ENCODE results near the gene TFEB. TPM values are rescaled to one million over a fixed set of nuclear protein-coding genes. Genes with fewer than 3 reads are reported as not detected.

TFEB gene
- total RNA-seq, 1 donor from 2014 or later: 6.2 TPM

DNA sequence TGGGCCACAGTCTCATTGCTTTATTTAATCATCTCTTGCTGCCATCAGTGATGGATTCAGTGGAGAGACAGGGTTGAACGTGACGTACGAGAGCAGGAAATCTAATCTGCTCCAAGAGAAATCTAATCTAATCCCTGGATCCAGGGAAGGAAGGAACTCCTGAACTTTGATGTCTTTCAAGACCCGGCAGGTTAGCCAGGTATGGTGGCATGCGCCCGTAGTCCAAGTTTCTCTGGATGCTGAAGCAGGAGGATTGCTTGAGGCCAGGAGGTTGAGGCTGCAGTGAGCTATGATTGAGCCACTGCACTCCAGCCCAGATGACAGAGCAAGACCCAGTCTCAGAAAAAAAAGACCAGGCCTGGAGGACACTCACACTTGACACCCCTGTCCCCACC, 23.2 kb upstream of the TFEB start:
- peaks cover 4% of the 10 kb centered on the region for H3K4me1 Mint-ChIP-seq (ENCODE audit: unreplicated experiment)
- no peak for DNase-seq (ENCODE audit: extremely low spot score, unreplicated experiment)
- peaks cover 36% of the 10 kb centered on the region for H3K27me3 Mint-ChIP-seq
- H3K27ac Mint-ChIP-seq: no peak overlapping the region
- no peaks in the 10 kb centered on the region for H3K36me3 Mint-ChIP-seq
- H3K4me3 Mint-ChIP-seq: no peak overlapping the region
- TF ChIP-seq, protein P1, sequence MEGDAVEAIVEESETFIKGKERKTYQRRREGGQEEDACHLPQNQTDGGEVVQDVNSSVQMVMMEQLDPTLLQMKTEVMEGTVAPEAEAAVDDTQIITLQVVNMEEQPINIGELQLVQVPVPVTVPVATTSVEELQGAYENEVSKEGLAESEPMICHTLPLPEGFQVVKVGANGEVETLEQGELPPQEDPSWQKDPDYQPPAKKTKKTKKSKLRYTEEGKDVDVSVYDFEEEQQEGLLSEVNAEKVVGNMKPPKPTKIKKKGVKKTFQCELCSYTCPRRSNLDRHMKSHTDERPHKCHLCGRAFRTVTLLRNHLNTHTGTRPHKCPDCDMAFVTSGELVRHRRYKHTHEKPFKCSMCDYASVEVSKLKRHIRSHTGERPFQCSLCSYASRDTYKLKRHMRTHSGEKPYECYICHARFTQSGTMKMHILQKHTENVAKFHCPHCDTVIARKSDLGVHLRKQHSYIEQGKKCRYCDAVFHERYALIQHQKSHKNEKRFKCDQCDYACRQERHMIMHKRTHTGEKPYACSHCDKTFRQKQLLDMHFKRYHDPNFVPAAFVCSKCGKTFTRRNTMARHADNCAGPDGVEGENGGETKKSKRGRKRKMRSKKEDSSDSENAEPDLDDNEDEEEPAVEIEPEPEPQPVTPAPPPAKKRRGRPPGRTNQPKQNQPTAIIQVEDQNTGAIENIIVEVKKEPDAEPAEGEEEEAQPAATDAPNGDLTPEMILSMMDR (conservative IDR thresholded peaks at IDR 0.05): no peak
- H3K9me3 Mint-ChIP-seq: no peaks in the 10 kb centered on the region

DNA sequence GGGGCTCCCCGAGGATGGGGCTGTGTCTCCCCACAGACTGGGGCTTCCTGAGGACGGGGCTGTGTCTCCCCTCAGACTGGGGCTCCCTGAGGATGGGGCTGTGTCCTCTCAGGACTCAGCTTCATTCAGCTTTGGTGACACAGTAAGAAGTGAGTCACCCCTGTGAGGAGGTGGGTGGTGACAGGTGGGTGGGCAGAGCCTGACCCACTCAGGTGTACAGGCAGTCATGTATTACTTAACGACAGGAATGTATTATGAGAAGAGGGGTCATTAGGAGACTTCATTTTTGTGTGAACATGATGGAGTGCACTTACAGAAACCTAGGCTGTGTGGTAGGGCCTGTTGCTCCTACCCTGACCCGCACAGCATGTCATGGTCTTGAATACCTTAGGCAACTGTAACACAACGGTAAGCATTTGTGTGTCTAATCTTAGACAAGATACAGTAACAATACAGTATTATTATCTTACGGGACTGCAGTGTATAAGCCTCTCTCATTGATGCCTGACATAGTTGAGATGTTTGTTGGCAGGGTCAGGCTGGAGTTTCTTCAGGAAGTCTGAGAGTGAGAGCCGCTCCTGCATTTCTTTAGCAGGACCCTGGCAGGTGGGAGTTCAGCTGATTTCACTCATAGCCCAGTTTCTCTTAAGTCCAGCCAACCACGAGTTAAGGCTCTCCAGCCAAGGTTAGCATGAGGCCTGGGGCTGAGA, 22.7 kb upstream of the TFEB start:
- H3K9me3 Mint-ChIP-seq: no peaks in the 10 kb centered on the region
- H3K27ac Mint-ChIP-seq: no peak overlapping the region
- no peak overlapping the region for H3K4me3 Mint-ChIP-seq
- no peaks in the 10 kb centered on the region for H3K36me3 Mint-ChIP-seq
- no peaks in the 10 kb centered on the region for H3K4me1 Mint-ChIP-seq (ENCODE audit: unreplicated experiment)
- no peak for DNase-seq (ENCODE audit: extremely low spot score, unreplicated experiment)
- H3K27me3 Mint-ChIP-seq: peaks cover 33% of the 10 kb centered on the region
- TF ChIP-seq, protein P1 (conservative IDR thresholded peaks at IDR 0.05): no peak

- Mint-ChIP-seq H3K9me3 (no peaks in the 10 kb centered on the region), H3K27ac (no peak overlapping the region), H3K4me1 (ENCODE audit: unreplicated experiment) (no peaks in the 10 kb centered on the region), H3K36me3 (no peaks in the 10 kb centered on the region), H3K4me3 (no peak overlapping the region), H3K27me3 (peaks cover 30% of the 10 kb centered on the region)
- no peak for DNase-seq (ENCODE audit: extremely low spot score, unreplicated experiment)
- TF ChIP-seq, protein P1 (conservative IDR thresholded peaks at IDR 0.05): no peak
These were observed 21.9 kb upstream of the TFEB start for GRCh38 chr6:41757271-41757670.

GRCh38 chr6:41756354-41756753, 20.9 kb upstream of the TFEB start:
- DNase-seq (ENCODE audit: extremely low spot score, unreplicated experiment): no peak
- no peak overlapping the region for H3K4me3 Mint-ChIP-seq
- no peak overlapping the region for H3K27ac Mint-ChIP-seq
- peaks cover 27% of the 10 kb centered on the region for H3K27me3 Mint-ChIP-seq
- TF ChIP-seq, protein P1 (conservative IDR thresholded peaks at IDR 0.05): no peak
- no peaks in the 10 kb centered on the region for H3K4me1 Mint-ChIP-seq (ENCODE audit: unreplicated experiment)
- H3K36me3 Mint-ChIP-seq: no peaks in the 10 kb centered on the region
- no peaks in the 10 kb centered on the region for H3K9me3 Mint-ChIP-seq

GRCh38 chr6:41755895-41756294, 20.5 kb upstream of the TFEB start:
- TF ChIP-seq, protein P1 (conservative IDR thresholded peaks at IDR 0.05): no peak
- Mint-ChIP-seq H3K27ac (no peak overlapping the region), H3K9me3 (no peaks in the 10 kb centered on the region), H3K4me3 (no peak overlapping the region), H3K4me1 (ENCODE audit: unreplicated experiment) (no peaks in the 10 kb centered on the region), H3K27me3 (peaks cover 29% of the 10 kb centered on the region), H3K36me3 (no peaks in the 10 kb centered on the region)
- DNase-seq (ENCODE audit: extremely low spot score, unreplicated experiment): no peak

All from type B pancreatic cell (in vitro differentiated cells).